OCI-LY1 (cell line): ENCODE results near the gene SMAD6.

Source experiments
- H2AFZ ChIP-seq: fragments of 200-600 bp; sonication (generic), shearing (Covaris generic); 2 replicates; pipeline ENCODE4 v1.6.0; 2014; ENCODE audit warnings: antibody characterized with exemption, mild to moderate bottlenecking, low read length
- H3F3A ChIP-seq: fragments of 200-600 bp; sonication (generic), shearing (Covaris generic); 2 replicates; pipeline ENCODE4 v1.6.0; 2014; ENCODE audit warnings: mild to moderate bottlenecking, antibody characterized with exemption, low read length, moderate library complexity; ENCODE audit not compliant: insufficient read depth
- H3K27ac ChIP-seq: fragments of 200-600 bp; sonication (generic); 2 replicates; pipeline ENCODE4 v1.5.1; 2014; ENCODE audit warnings: low read length, mixed run types, mild to moderate bottlenecking, low read depth; ENCODE audit not compliant: poor library complexity, severe bottlenecking
- H3K27me3 ChIP-seq: fragments of 200-600 bp; sonication (generic); 2 replicates; pipeline ENCODE4 v1.6.0; 2014; ENCODE audit warnings: antibody characterized with exemption, mild to moderate bottlenecking, low read length, moderate library complexity; ENCODE audit not compliant: insufficient read depth
- H3K36me3 ChIP-seq: fragments of 200-600 bp; sonication (generic); 2 replicates; pipeline ENCODE4 v1.6.1; 2014; ENCODE audit warnings: mild to moderate bottlenecking, antibody characterized with exemption, low read length, moderate library complexity, mixed read lengths; ENCODE audit not compliant: insufficient read depth
- H3K4me1 ChIP-seq: fragments of 200-600 bp; sonication (generic); 2 replicates; pipeline ENCODE4 v1.5.1; 2014; ENCODE audit warnings: mild to moderate bottlenecking, low read length, moderate library complexity; ENCODE audit not compliant: insufficient read depth, severe bottlenecking
- H3K4me2 ChIP-seq: fragments of 200-600 bp; sonication (generic), shearing (Covaris generic); 2 replicates; pipeline ENCODE4 v1.6.1; 2014; ENCODE audit warnings: low read length
- H3K4me3 ChIP-seq: fragments of 200-600 bp; sonication (generic); 2 replicates; pipeline ENCODE4 v1.5.1; 2014; ENCODE audit warnings: low read length, low read depth, mild to moderate bottlenecking, mixed read lengths; ENCODE audit not compliant: poor library complexity, severe bottlenecking
- H3K79me2 ChIP-seq: fragments of 200-600 bp; shearing (Covaris generic); 2 replicates; pipeline ENCODE4 v1.6.1; 2016; ENCODE audit warnings: mixed run types, low read length, mixed read lengths; ENCODE audit not compliant: insufficient read depth
- H3K9ac ChIP-seq: fragments of 200-600 bp; sonication (generic), shearing (Covaris generic); 2 replicates; pipeline ENCODE4 v1.6.1; 2014; ENCODE audit warnings: mild to moderate bottlenecking, low read length, mixed read lengths
- H3K9me2 ChIP-seq: fragments of 200-600 bp; sonication (generic), shearing (Covaris generic); 2 replicates; pipeline ENCODE4 v1.6.1; 2014; ENCODE audit warnings: low read depth, mild to moderate bottlenecking, low read length, mixed read lengths
- H3K9me3 ChIP-seq: fragments of 200-600 bp; shearing (Covaris generic); 2 replicates; pipeline ENCODE4 v1.6.1; 2014; ENCODE audit warnings: low read length, mixed read lengths
- H4K20me1 ChIP-seq: fragments of 200-600 bp; sonication (generic), shearing (Covaris generic); 2 replicates; pipeline ENCODE4 v1.6.0; 2016; ENCODE audit warnings: mild to moderate bottlenecking, low read length; ENCODE audit not compliant: insufficient read depth
- EZH2 ChIP-seq: fragments of 200-600 bp; sonication (generic), shearing (Covaris generic); IDR thresholded peaks from 2 replicates; pipeline ENCODE4 v1.8.0; 2017; ENCODE audit warnings: borderline replicate concordance, mixed run types, mild to moderate bottlenecking, antibody characterized with exemption, low read length, moderate library complexity, mixed read lengths
- TF ChIP-seq, protein P1 (sequence below): fragments of 200-600 bp; sonication (generic), shearing (Covaris generic); IDR thresholded peaks from 2 replicates; pipeline ENCODE4 v1.5.1; 2017; ENCODE audit warnings: mild to moderate bottlenecking, antibody characterized with exemption, low read length, moderate library complexity, mixed read lengths

SMAD6 gene

DNA sequence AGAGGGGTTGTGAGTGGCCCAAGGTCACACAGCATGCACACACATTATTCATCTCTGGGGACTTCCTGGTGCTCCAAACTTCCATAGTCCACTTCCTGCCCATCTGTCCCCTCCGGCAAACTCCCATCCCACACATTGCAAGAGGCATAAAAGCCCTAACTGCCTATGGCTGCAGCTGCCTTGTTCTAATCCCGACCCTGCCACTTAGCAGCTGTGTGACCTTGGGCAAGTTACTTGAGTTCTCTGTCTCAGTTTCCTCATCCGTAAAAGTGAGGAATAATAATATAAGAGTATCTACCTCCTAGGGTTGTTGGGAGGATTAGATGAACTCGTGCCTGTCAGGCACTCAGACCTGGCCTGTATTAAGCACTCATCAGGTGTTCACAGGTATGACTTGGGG is 84.2 kb downstream of the SMAD6 start:
- Histone ChIP-seq H3K27me3 (no peaks in the 10 kb centered on the region), H3K9me3 (no peaks in the 10 kb centered on the region), H3K79me2 (no peaks in the 10 kb centered on the region), H3K9me2 (no peaks in the 10 kb centered on the region), H3F3A (no peaks in the 10 kb centered on the region), H3K4me3 (no peak overlapping the region), H3K4me1 (no peaks in the 10 kb centered on the region), H3K27ac (no peak overlapping the region), H2AFZ (no peak overlapping the region), H4K20me1 (no peaks in the 10 kb centered on the region), H3K36me3 (0 out of 2 replicates have a peak, but pooled peaks cover 14% of the 10 kb centered on the region), H3K4me2 (no peak overlapping the region), H3K9ac (no peak overlapping the region)
- no peak for TF ChIP-seq EZH2
- TF ChIP-seq, protein P1, sequence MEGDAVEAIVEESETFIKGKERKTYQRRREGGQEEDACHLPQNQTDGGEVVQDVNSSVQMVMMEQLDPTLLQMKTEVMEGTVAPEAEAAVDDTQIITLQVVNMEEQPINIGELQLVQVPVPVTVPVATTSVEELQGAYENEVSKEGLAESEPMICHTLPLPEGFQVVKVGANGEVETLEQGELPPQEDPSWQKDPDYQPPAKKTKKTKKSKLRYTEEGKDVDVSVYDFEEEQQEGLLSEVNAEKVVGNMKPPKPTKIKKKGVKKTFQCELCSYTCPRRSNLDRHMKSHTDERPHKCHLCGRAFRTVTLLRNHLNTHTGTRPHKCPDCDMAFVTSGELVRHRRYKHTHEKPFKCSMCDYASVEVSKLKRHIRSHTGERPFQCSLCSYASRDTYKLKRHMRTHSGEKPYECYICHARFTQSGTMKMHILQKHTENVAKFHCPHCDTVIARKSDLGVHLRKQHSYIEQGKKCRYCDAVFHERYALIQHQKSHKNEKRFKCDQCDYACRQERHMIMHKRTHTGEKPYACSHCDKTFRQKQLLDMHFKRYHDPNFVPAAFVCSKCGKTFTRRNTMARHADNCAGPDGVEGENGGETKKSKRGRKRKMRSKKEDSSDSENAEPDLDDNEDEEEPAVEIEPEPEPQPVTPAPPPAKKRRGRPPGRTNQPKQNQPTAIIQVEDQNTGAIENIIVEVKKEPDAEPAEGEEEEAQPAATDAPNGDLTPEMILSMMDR, result no peak

DNA sequence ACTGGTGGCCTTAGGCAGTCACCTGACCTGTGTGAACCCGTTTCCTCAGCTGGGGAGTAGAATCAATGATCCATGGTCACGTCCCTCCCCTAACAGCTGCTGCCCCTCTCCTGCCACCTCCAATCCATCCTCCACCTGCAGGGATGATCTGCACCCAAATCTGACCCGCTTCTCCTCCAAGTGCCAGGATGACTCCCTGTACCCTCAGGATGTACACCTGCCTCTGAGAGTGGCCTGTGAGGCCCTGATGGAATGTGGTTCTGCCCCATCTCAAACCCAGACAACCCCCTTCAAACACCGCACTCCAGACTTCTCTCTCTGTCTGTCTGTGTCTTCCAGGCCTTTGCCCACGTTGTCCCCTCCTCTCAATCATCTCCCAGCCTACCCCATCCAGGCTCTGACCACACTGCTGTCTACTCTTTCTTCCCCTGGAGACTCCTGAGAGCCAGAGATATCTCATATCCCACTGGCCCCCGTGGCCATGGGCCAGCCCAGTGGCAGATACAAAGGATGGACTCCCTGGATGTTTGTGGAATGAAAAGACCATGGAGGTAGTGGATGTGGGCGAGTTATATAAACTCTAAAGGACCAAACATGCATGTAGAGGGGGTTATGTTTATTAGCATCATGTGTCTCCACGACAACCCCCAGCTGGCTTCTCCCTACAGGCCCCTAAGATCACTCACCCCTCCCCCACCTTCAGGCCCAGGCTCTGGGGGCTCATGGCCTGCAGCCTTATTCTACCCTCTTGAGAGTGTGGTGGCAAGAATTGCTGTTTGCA is 84.9 kb downstream of the SMAD6 start:
- TF ChIP-seq, protein P1, result no peak
- no peak for TF ChIP-seq EZH2
- H4K20me1 ChIP-seq, result no peaks in the 10 kb centered on the region
- H2AFZ ChIP-seq, result no peak overlapping the region
- no peak overlapping the region for H3K4me2 ChIP-seq
- no peaks in the 10 kb centered on the region for H3K9me2 ChIP-seq
- no peak overlapping the region for H3K27ac ChIP-seq
- H3K36me3 ChIP-seq, result peaks cover 13% of the 10 kb centered on the region; the same call in 1 of the 2 replicates
- no peaks in the 10 kb centered on the region for H3K79me2 ChIP-seq
- no peaks in the 10 kb centered on the region for H3K4me1 ChIP-seq
- no peaks in the 10 kb centered on the region for H3F3A ChIP-seq
- no peak overlapping the region for H3K4me3 ChIP-seq
- H3K9me3 ChIP-seq, result no peaks in the 10 kb centered on the region
- no peak overlapping the region for H3K9ac ChIP-seq
- H3K27me3 ChIP-seq, result no peaks in the 10 kb centered on the region

DNA sequence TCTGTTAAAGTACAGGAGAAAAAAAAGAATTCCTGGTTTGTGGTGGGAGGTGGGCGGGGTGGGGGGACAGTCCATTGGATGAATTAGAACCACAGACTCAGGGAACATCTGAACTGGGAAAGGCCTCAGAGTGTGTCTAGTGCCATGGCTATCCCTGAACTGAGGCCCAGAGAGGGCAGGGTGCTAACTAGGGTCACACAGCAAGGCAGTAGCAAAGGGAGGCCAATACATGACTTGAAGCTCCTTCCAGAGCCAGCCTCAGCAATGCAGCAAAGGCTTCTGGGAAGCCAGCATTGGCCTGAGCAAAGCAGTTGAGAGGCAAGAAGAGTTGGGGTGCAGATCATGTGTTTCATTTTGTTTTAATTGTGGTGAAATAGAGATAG is 85.4 kb downstream of the SMAD6 start:
- no peaks in the 10 kb centered on the region for H3K27me3 ChIP-seq
- TF ChIP-seq, protein P1, result no peak
- TF ChIP-seq EZH2, result no peak
- no peaks in the 10 kb centered on the region for H3K79me2 ChIP-seq
- H4K20me1 ChIP-seq, result no peaks in the 10 kb centered on the region
- no peaks in the 10 kb centered on the region for H3K9me2 ChIP-seq
- no peak overlapping the region for H3K4me3 ChIP-seq
- no peak overlapping the region for H2AFZ ChIP-seq
- no peak overlapping the region for H3K27ac ChIP-seq
- no peaks in the 10 kb centered on the region for H3K9me3 ChIP-seq
- H3K4me2 ChIP-seq, result no peak overlapping the region
- H3F3A ChIP-seq, result no peaks in the 10 kb centered on the region
- peaks cover 7% of the 10 kb centered on the region; the same call in 1 of the 2 replicates for H3K36me3 ChIP-seq
- no peaks in the 10 kb centered on the region for H3K4me1 ChIP-seq
- no peak overlapping the region for H3K9ac ChIP-seq
